Tracheal epithelial cell (primary cell): Measurements from ENCODE around the gene FMO5. TPM values are rescaled to one million over a fixed set of nuclear protein-coding genes. Genes with fewer than 3 reads are reported as not detected.

Source experiments
- total RNA-seq: library from RNA; depleted of rRNA; stranded (reverse); fragments of >200 nt; gene quantifications from 2 replicates; pipeline ENCODE4 v1.2.1, GENCODE V29; 2014

Gene FMO5, protein sequence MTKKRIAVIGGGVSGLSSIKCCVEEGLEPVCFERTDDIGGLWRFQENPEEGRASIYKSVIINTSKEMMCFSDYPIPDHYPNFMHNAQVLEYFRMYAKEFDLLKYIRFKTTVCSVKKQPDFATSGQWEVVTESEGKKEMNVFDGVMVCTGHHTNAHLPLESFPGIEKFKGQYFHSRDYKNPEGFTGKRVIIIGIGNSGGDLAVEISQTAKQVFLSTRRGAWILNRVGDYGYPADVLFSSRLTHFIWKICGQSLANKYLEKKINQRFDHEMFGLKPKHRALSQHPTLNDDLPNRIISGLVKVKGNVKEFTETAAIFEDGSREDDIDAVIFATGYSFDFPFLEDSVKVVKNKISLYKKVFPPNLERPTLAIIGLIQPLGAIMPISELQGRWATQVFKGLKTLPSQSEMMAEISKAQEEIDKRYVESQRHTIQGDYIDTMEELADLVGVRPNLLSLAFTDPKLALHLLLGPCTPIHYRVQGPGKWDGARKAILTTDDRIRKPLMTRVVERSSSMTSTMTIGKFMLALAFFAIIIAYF
- total RNA-seq = 0.43 and 1.2 TPM in 2 replicates

DNA sequence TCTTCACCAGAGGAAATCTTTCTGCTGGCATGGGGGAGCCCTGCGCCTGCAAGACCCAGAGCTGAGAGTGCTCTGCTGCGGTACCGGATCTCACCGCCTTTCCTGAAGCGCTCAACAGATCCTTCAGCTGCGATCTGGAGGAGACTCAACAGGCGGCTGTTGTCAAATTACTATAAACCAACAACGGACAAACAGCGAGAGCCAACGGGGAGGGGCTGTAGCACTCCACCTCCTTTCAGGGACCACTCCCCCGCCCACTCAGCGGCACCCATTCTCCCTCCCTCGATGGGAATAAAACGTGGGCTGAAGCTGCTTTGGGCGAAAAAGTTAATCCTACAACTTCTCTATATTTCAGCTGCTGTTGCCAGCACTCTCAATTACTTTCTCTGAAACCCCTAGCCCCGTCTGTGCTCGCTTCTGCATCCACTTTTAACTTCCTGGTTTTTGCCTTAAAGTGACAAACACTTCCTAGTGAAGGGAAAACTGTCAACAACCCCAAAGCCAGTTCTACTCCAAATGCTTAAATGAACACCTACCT, at the start of gene FMO5:
FMO5 (minus strand) TSS at position 147 of the 538 bp plus-strand sequence. CDS start 310 bp downstream, outside the sequence.

DNA sequence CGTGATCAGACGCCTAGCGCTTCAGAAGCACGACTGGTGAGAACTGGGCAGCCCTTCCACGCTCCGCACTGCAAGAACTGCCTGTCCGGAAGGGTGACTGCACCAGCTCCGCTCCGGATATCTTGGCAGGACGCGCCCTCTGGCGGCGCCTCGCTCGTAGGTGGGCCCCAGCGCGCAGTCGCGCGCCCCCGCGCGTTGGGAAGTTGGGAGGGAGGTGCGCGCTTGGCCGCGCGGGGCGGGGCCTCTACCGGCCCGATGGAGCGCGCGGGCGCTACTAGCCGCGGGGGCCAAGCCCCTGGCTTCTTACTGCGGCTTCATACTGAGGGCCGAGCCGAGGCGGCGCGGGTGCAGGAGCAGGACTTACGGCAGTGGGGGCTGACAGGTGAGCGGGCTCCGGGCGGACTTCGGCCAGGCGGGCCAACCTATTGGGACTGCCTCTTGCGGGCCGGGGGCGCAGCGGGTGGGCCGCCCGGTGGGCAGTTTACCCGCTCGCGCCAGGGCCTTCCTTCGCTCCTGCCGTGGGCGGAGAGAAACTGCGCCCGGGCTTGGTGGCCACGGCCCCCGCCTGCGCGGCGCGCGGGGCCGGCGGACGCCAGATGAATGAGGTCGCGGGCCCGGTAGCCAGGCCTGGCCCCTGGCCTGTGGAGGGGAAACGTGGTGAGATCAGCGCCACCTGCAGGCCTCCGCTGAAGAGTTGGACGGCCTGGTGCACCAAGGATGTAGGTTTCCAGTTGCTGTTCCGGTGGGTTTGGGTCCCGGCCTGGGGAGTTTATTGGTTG, 17.5 kb upstream of the FMO5 start, which contains the start of gene CHD1L:
CHD1L (plus strand) TSS at position 236 of the 779 bp plus-strand sequence; CDS start at position 256, 20 bp downstream.

DNA sequence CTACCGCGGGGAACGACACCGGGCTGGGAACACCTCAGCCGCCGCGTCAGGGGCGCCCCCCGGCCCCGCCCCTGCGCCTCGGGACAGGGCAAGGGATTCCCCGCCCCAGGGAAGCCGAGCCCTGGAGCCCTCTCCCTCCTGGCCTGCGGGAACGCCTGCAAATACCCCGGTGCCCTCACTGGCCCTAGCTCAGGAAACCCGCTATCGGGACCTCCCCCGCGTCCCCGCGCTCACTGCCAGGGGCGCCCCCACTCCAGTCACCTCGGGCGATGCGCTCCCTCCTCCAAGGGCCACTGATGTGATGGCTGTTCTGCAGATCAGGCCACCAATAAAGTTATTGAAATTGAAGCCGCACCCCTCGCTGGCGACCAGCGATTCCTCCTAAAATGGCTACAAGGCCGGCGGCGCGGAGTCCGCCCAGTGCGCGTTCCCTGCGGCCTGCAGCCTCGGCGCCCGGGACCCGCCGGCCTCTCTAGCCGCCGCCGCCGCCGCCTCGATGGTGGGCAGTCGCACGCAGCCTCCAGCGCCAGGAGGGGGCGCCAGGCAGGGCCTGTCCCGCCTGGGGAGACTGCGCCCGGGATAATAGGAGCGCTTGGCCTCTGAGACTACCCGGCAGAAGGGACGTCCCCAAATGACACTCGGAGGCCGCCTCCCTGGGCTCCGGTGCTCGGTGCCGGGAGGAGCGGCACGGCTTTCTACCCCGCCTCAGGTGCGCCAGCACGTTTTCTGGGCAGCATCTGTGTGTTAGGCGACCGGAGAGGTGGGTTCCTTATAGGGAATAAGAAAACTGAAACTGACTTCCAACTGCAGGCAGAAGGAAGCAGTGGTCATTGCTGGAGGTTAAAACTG, 52.7 kb downstream of the FMO5 start, which contains the start of gene PRKAB2:
PRKAB2 (minus strand) TSS at position 303 of the 849 bp plus-strand sequence. CDS start 326 bp downstream, outside the sequence.

Other genes starting within 250 kb of the FMO5 start
- 12.0 and 25.8 TPM in 2 replicates for gene PRKAB2, start 52.9 kb downstream of the FMO5 start, total RNA-seq
- gene CHD1L, start 17.3 kb upstream of the FMO5 start, total RNA-seq = 25.8 and 35.7 TPM in 2 replicates